Activated CD8-positive, alpha-beta T cell treated with anti-CD3 and anti-CD28 coated beads for 36 hours (primary cell): Measurements from ENCODE around the gene RNF115. TPM values are rescaled to one million over a fixed set of nuclear protein-coding genes. Genes with fewer than 3 reads are reported as not detected.

Experiments used
- ATAC-seq: fragments of 200-7000 bp; cut with Tn5 transposase; one replicate; pipeline ENCODE4 v1.10.0; 2021; ENCODE audit warnings: mild to moderate bottlenecking, moderate library complexity
- CTCF ChIA-PET: fragments of 350-600 bp; sonication (Branson Sonifier 250); formaldehyde crosslinking; loops from one replicate; lab custom pipeline; 2021; ENCODE audit warnings: antibody characterized with exemption; lab: Charles Lee
- POLR2A ChIA-PET: fragments of 350-600 bp; sonication (Branson Sonifier 250); formaldehyde crosslinking; loops from one replicate; lab custom pipeline; 2021; ENCODE audit warnings: antibody characterized with exemption; lab: Charles Lee
- DNase-seq: peaks from one replicate; pipeline ENCODE4 v3.0.0-alpha.2; 2020
- H3K27ac Mint-ChIP-seq: one replicate; pipeline ENCODE4 v1.8.0; 2021; ENCODE audit warnings: mild to moderate bottlenecking, mixed read lengths
- H3K27me3 Mint-ChIP-seq: one replicate; pipeline ENCODE4 v1.8.0; 2021; ENCODE audit warnings: mixed read lengths
- H3K36me3 Mint-ChIP-seq: one replicate; pipeline ENCODE4 v1.8.0; 2021; ENCODE audit warnings: low read depth, mixed read lengths
- H3K4me1 Mint-ChIP-seq: one replicate; pipeline ENCODE4 v1.8.0; 2021; ENCODE audit warnings: low read depth, mixed read lengths
- H3K4me3 Mint-ChIP-seq: one replicate; pipeline ENCODE4 v1.8.0; 2021; ENCODE audit warnings: mild to moderate bottlenecking, moderate library complexity, mixed read lengths
- H3K9me3 Mint-ChIP-seq: one replicate; pipeline ENCODE4 v1.8.0; 2021; ENCODE audit warnings: mixed read lengths
- intact Hi-C: fragments of 100-400 bp; cut with micrococcal nuclease; formaldehyde crosslinking; loops from one replicate; pipeline ENCODE4 v1.10.0; 2022
- total RNA-seq, 2 experiments: library from RNA; stranded (reverse); gene quantifications; one replicate each; pipeline ENCODE4 v1.2.3, GENCODE V29; 2021
- TF ChIP-seq, protein P1 (sequence below): fragments of 200-600 bp; IDR thresholded peaks from one replicate; pipeline ENCODE4 v1.8.0; 2022; ENCODE audit warnings: antibody characterized with exemption, mild to moderate bottlenecking

Gene RNF115
- total RNA-seq, 2 experiments from 2014 or later, result 12.6 to 13.1 TPM

DNA sequence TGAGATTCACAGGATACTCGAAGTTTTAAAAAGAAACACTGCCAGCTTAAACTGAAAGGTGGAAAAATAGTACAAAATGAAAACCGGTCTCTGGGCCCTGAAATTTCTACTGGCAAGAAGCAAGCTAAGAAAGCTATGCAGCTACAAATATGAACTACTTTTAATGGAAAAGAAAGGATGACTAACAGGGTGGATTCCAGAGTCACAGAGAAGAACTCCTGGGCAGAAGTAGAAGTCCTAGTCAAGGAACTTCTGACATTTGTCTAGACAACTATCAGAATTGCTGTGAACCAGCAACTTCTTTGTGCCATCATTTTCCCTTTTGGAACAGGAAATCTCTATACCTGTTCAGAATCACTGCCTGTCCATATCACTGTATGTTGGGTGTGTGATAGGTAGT lies 66.5 kb downstream of the RNF115 start:
- Mint-ChIP-seq H3K27ac (no peak overlapping the region), H3K27me3 (no peaks in the 10 kb centered on the region), H3K4me3 (no peak overlapping the region), H3K4me1 (peaks cover 9% of the 10 kb centered on the region), H3K9me3 (peaks cover 4% of the 10 kb centered on the region), H3K36me3 (peaks cover 36% of the 10 kb centered on the region)
- no peak for ATAC-seq
- CTCF ChIA-PET, result interaction anchor here (0.9 to 2.3 kb wide), 4 partner anchors 11 to 88 kb away, joined by 3 to 8 read pairs (median 4); partner anchors contain the start of gene NUDT17
- DNase-seq, result no peak
- TF ChIP-seq, protein P1, sequence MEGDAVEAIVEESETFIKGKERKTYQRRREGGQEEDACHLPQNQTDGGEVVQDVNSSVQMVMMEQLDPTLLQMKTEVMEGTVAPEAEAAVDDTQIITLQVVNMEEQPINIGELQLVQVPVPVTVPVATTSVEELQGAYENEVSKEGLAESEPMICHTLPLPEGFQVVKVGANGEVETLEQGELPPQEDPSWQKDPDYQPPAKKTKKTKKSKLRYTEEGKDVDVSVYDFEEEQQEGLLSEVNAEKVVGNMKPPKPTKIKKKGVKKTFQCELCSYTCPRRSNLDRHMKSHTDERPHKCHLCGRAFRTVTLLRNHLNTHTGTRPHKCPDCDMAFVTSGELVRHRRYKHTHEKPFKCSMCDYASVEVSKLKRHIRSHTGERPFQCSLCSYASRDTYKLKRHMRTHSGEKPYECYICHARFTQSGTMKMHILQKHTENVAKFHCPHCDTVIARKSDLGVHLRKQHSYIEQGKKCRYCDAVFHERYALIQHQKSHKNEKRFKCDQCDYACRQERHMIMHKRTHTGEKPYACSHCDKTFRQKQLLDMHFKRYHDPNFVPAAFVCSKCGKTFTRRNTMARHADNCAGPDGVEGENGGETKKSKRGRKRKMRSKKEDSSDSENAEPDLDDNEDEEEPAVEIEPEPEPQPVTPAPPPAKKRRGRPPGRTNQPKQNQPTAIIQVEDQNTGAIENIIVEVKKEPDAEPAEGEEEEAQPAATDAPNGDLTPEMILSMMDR, result no peak
- POLR2A ChIA-PET, result interaction anchor here (2.0 kb wide), 1 partner anchor 22 kb away, joined by 5 read pairs; no protein-coding TSS in a partner anchor
- intact Hi-C loops, result no loop called here

DNA sequence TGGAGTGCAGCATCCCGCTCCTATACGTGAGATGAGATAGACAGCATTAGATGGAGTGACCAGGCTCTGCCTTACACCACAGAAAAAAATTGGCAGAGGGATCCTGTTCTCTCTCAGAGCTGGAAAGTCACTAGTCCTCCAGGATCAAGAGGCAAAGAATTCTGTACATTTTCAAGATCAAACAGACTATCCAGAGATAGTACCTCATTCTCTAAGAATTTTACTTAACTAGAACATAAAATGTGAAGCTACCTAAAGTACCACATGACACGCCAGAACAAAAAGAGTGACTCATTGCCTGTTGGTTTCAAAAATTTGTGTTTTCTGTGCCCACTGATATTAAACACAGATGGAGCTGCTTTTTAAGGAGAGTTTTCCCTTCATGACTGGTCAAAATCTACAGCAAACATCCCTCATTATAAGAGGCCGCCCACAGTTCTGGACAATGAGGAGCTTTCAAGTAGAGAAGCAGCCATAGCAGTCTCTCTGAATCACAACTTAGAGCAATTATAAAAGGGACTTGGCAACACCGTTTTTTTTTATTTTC lies 72.3 kb downstream of the RNF115 start:
- intact Hi-C loops, result no loop called here
- ChIA-PET CTCF (interaction anchor here (1.0 to 2.2 kb wide), 4 partner anchors 16 to 94 kb away, joined by 3 to 12 read pairs (median 4); partner anchors contain the start of gene NUDT17), POLR2A (interaction anchor here (0.7 kb wide), 1 partner anchor 40 kb away, joined by 3 read pairs; no protein-coding TSS in a partner anchor)
- ATAC-seq (no peak), DNase-seq (no peak)
- H3K4me1 Mint-ChIP-seq, result peaks cover 12% of the 10 kb centered on the region
- H3K36me3 Mint-ChIP-seq, result peaks cover 36% of the 10 kb centered on the region
- no peaks in the 10 kb centered on the region for H3K9me3 Mint-ChIP-seq
- peak overlapping the region; percentile 30 for H3K27ac Mint-ChIP-seq
- H3K4me3 Mint-ChIP-seq, result no peak overlapping the region
- H3K27me3 Mint-ChIP-seq, result no peaks in the 10 kb centered on the region
- TF ChIP-seq, protein P1, result no peak

DNA sequence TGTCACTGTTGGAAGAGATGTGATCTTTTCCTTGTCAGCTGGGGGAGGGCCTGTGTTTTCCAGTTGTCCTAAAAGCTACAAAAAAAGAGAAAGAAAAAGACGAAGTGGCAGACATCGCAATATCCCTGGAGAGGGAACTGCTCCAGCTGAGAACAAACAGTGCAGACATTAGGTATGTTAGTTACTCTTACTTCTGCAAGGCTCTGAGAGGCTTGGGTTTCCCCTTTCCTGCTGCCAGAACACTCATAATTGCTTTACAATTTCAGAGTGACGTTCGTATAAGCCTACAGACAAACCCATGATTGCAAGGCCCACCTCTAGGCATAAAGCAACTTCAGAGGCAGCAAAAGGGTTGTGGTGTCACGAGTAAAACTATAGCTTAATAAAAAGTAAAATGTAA lies 73.5 kb downstream of the RNF115 start:
- Mint-ChIP-seq H3K27ac (no peak overlapping the region), H3K36me3 (peaks cover 36% of the 10 kb centered on the region), H3K4me1 (peaks cover 12% of the 10 kb centered on the region), H3K9me3 (no peaks in the 10 kb centered on the region), H3K4me3 (no peak overlapping the region), H3K27me3 (no peaks in the 10 kb centered on the region)
- intact Hi-C loops, result no loop called here
- ChIA-PET POLR2A (interaction anchor here (0.7 kb wide), 1 partner anchor 77 kb away, joined by 3 read pairs; no protein-coding TSS in a partner anchor), CTCF (interaction anchor here (1.0 to 2.2 kb wide), 4 partner anchors 14 to 95 kb away, joined by 3 to 12 read pairs (median 4); partner anchors contain the start of gene NUDT17)
- no peak for ATAC-seq
- TF ChIP-seq, protein P1, result no peak
- no peak for DNase-seq

DNA sequence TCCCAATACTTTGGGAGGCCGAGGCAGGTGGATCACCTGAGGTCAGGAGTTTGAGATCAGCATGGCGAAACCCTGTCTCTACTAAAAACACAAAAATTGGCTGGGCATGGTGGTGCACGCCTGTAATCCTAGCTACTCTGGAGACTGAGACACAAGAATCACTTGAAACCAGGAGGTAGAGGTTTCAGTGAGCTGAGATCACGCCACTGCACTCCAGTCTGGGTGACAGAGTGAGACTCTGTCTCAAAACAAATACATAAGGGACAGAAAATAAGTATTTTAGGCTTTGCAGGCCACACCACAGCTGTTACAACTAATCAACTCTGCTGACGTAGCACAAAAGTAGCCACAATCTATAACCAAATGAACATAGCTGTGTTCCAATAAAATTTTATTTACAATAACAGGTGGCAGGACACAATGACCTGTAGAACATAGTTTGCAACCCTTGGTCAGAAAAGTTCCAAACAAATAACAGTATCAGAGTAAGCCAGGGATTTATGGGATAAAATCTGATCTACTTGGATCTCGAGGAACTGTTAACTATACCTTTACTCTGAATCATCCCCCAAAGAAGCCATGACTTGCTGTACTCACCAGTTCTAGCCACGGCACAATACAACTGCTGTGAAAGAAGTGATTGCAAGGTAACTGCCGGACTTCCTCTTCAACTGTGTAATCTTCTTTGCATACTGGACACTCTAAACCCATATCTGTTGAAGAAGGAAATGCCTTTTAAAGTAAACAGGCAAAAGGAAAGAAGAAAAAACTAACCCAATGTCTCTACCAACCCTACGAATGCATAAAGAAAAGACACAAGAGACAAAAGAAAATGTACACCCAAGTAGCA lies 76.3 kb downstream of the RNF115 start:
- Mint-ChIP-seq H3K9me3 (no peaks in the 10 kb centered on the region), H3K4me3 (no peak overlapping the region), H3K4me1 (peaks cover 12% of the 10 kb centered on the region), H3K36me3 (peaks cover 49% of the 10 kb centered on the region), H3K27me3 (no peaks in the 10 kb centered on the region), H3K27ac (no peak overlapping the region)
- DNase-seq, result no peak
- TF ChIP-seq, protein P1, result no peak
- ChIA-PET POLR2A (interaction anchor here (1.0 to 1.4 kb wide), 2 partner anchors 8 to 76 kb away, joined by 3 to 6 read pairs; partner anchors contain the start of genes POLR3C and RNF115), CTCF (interaction anchor here (1.8 kb wide), 1 partner anchor 11 kb away, joined by 5 read pairs; no protein-coding TSS in a partner anchor)
- intact Hi-C loops, result no loop called here
- ATAC-seq, result no peak
